GM04504 (cell line): ENCODE results near the gene RGS13.

Source experiments
- DNase-seq: peaks from one replicate; pipeline ENCODE4 v3.0.0-alpha.2; 2012; ENCODE audit warnings: low read depth

RGS13 gene

GRCh38 chr1:192635939-192636338 is at the start of gene RGS13:
Gene RGS13, plus strand, starts transcription at chr1:192636147. Its CDS starts 8,188 bp downstream, at chr1:192644335.
- no peak for DNase-seq

- DNase-seq = no peak
Observed at GRCh38 chr1:192587386-192588266, 48.3 kb upstream of the RGS13 start.

GRCh38 chr1:192588546-192588945 is 47.4 kb upstream of the RGS13 start:
- no peak for DNase-seq

GRCh38 chr1:192589813-192590212 is 46.1 kb upstream of the RGS13 start:
- DNase-seq = no peak

DNA sequence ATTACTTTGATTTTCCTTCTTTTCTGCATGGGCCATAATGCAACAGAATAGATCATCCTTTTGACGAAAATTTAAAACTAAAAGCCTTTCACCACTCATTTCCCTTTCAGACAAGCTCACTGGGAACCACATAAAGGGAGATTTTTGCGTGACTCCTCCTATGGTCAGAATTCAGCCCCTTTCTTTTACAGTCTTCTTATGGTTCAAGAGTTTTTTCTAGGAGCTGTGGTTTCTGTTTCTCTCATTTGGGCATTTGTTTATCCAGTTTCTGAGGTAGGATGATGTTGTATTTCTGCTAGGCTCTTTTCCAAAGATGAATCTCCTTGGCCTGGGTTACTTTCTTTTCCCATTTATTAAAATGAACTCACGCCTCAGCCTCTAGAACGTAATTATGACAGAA is 43.4 kb upstream of the RGS13 start:
- DNase-seq = no peak

DNA sequence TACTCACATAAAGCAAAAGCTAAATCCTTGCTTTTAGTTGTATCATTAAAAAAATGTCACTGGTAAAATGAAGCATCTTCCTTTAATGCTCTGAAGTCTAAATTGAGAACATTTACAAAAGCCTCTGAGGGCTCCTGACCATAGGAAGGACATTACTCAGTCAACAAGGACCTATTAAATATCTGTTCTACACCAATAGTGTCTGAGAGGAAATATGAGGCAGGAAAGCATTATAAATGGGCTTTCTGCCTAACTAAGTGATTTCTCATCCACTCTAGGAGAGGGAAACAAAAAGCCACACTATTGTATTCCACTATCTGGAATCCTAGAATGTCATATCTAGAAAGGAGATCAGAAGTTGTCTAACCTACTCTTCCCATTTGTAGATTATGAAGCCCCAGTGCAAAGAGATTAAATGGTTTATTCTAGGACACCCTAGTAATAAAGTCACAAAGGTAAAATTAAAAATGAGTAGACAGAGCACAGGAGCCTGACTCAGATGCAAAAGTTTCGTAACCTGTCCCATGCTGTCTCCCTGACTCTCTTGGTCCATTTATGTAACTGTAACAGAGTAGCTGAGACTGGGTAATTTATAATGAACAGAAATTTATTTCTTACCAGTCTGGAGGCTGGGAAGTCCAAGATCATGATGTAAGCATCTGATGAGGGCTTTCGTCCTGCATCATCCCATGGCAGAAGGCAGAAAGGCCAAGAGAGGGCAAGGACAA is 42.8 kb upstream of the RGS13 start:
- DNase-seq = no peak

GRCh38 chr1:192595299-192595698 is 40.6 kb upstream of the RGS13 start:
- no peak for DNase-seq

GRCh38 chr1:192598589-192598988 is 37.4 kb upstream of the RGS13 start:
- no peak for DNase-seq

DNA sequence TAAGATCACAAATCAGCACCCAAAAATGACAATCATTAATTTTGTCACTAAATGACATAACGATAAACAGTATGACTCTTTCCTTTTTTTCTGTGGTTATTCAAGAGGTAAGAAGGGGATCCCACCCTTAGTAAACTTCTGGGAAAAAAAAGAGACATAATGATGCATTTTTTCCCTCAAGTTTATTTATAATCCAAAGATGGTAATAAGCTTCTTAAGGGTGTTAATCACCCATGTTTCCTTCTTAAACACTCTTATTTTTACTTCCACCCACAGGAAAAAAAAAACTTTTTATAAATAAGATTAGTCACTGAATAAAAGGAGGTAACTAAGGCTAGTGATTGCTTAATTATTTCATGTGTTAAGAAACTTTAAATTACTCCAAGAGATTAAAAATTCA is 35.7 kb upstream of the RGS13 start:
- DNase-seq = no peak

DNA sequence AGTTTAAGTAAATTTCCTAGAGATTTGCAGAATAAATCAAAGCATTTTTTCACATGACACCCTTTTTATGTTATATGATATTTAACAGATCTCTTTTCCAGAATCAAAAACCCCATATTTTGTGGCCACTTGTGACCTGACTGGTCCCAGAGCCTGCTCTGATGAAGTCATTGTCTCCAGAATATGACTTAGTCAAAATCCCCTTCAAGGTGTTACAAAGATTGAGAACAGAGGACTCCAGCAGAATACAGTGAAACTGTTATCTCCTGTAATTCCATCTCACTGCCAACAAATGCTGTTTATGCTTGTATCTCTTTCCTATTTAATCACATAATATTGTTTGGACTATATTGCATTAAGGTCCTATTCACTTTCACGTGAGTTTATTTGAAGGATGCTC is 34.8 kb upstream of the RGS13 start:
- DNase-seq = no peak

GRCh38 chr1:192601567-192601966 is 34.4 kb upstream of the RGS13 start:
- DNase-seq = no peak

GRCh38 chr1:192602757-192603156 is 33.2 kb upstream of the RGS13 start:
- DNase-seq = no peak

DNA sequence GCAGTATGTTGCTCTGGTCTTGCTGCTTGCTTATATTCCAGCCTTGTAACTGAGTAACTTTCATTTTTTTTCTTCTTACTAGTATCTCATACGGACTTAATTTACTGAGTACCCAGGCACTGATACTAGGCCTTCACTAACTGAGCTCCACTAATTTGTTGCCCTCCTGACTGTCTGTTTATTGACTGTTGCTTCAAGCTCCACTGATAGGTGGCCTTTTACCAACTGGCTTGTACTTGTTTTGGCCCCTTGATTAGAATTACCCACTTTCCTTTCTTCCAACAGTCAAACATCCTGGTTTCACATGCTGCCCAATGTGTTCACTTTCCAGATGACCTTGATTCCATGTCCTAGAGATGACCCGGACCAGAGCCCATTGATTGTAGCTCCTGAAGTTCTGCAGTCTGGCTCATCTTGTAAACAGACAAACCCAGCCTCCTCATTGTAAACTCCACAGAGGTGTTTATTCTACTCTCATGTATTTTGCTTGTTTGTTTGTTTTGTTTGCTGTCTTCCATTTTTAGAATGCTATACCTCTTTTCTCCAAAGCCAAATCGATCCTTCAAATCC is 32.6 kb upstream of the RGS13 start:
- no peak for DNase-seq

DNA sequence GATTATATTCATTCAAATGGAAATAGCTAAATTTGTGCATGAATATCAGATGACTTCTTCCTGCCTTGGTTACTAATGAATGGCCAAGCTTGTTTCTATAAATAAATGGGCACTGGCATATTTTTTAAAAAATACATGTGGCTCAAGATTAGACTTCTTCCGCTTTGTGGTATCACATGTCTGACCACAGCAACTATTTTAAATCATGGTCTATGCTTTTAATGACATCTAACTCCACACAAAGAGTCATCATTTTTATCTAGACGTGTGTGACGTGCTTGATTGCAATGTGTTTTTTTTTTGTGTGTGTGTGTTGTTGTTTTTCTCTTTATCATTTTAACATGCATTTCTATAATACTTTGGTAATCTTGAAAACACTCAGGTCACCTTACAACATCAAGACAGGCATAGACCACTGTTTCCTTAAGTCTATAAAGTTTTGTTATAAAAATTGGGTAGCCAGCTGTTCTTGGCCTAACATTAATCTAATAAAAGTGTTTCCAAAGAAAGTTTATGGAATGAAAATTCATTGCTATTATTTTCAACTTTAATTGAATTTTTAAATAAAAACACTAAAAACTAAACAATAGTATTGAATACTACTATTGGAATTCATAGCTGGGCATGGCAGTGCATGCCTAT is 30.8 kb upstream of the RGS13 start:
- DNase-seq = no peak

DNA sequence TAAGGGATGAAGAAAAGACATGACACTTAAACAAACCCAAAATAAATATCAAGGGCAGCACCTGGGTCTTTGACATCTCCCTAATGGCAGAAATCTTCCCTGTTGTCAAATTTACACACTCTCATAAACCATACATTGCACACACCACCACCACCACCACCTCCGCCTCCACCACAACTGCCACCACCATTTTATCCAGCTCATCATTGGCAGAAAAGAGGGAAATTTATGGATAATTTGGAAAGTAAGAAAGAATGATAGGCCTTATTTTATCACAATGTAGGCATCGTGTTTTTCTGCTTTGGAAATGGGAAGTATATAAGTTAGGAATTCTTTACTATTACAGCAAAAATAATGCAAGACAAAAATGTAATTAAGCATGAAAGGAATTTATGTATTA is 27.3 kb upstream of the RGS13 start:
- no peak for DNase-seq

DNA sequence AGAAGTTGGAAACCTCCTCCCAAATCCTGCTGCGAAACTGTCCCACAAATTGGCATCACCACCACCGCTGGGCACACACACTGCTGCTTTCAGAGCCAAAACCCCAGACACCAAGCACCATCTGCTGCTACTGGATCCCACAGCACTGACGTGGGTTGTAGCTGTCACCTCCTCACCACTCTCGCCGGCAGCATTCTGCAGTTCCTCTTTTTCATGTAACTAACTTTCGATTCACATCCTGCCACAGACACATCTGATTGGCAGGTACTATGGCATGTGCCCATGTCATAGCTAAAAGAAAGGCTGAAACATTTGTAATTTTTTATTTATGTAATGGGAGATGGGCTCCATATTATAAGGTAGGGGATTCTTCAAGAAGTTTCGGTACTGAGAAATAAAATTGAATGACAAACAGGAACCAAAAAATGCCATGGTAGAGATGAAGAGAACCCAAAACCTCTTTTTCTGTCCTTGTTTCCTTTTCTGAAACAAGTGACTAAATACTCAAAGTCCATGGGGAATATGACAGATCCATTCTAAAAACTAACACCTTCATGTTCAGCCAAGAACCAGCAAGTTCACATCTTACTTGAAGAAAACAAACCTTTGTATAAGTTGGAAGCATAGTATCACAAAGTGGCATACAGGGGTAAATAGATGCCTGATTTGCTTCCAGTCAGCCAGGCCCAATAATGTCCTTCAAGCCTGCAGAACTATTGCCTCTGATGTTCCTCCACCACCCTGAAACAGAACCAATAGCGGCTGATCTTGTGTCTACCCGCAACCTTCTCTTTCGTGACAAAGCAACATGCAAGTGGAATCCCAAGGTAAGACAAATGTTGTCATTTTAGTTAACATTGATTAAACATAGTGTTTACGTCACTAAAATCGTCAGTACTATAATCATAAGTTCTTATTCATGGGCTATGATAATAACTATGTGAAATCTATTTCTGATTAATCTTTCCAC is 26.6 kb upstream of the RGS13 start:
- no peak for DNase-seq

GRCh38 chr1:192610112-192610889 is 25.6 kb upstream of the RGS13 start:
- no peak for DNase-seq

GRCh38 chr1:192615055-192615454 is 20.9 kb upstream of the RGS13 start:
- no peak for DNase-seq

DNA sequence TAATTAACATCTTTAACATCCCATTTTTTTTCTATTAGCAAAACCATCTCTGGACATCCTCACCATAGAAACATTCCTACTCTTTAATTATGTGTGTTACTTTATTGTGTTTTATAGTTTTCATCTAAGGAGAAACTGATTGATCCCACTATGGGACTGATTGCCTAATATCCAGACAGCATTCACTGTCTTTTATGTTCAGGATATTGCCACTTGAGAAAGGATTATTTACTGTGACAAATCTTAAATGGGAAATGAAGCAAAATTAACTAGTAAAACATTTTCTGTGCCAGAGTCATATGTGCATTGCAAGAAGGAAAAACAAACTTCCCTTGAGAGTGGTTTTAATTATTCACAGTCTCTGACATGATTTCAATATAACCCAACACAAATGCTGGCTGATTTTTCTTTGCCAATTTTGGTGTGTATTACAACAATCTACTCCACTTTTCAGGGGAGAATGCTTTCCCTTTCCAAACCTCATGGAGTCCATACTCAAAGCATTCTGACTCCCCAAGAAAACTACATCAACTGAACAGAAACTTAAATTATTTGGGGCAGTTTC is 15.8 kb upstream of the RGS13 start:
- no peak for DNase-seq
